ENCODE measurements around the gene ARHGEF40. TPM values are rescaled to one million over a fixed set of nuclear protein-coding genes. Genes with fewer than 3 reads are reported as not detected.

Gene ARHGEF40
- polyA plus RNA-seq, 1 experiment: 62.7 TPM

DNA sequence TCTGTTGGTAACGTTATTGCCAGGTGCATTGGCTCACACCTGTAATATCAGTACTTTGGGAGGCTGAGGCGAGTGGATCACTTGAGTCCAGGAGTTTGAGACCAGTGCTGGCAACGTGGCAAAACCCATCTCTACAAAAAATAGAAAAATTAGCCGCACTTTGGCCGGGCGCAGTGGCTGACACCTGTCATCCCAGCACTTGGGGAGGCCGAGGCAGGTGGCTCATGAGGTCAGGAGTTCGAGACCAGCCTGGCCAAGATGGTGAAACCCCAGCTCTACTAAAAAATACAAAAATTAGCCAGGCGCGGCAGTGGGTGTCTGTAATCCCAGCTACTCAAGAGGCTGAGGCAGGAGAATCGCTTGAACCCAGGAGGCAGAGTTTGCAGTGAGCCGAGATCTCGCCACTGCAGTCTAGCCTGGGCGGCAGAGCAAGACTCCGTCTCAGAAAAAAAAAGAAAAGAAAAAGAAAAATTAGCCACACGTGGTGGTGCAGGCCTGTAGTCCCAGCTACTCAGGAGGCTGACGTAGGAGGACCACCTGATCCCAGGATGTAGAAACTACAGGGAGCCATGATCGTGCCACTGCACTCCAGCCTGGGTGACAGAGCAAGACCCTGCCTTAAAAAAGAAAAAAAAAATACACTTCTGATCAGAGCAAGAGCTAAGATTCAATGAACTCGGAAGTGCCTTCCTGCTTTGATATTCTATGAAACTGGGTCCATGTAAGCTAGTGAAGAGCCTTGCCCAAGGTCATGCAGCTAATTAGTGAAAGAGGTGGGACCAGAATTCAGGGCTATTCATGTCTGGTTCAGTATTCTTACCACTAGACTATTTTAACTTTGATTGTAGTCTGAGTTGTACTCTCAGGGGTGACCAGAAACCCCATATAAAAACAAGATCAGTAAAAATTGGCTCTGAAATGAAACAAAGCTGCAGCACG is 16.7 kb upstream of the ARHGEF40 start:
- Histone ChIP-seq H3K36me3 (ENCODE audit: control insufficient read depth, insufficient read depth, low read length) (no peaks in the 10 kb centered on the region), H3K4me3 (ENCODE audit: low read depth, low read length) (no peak overlapping the region), H3K27me3 (ENCODE audit: control insufficient read depth, insufficient read depth, low read length) (no peaks in the 10 kb centered on the region)
- ChIA-PET POLR2A (no interaction called here), CTCF (interaction anchor here (1.4 to 1.7 kb wide), 3 partner anchors 39 to 82 kb away, joined by 4 to 6 read pairs (median 5); no protein-coding TSS in a partner anchor)
- no peak for DNase-seq (ENCODE audit: low read depth)
- TF ChIP-seq, protein P1, sequence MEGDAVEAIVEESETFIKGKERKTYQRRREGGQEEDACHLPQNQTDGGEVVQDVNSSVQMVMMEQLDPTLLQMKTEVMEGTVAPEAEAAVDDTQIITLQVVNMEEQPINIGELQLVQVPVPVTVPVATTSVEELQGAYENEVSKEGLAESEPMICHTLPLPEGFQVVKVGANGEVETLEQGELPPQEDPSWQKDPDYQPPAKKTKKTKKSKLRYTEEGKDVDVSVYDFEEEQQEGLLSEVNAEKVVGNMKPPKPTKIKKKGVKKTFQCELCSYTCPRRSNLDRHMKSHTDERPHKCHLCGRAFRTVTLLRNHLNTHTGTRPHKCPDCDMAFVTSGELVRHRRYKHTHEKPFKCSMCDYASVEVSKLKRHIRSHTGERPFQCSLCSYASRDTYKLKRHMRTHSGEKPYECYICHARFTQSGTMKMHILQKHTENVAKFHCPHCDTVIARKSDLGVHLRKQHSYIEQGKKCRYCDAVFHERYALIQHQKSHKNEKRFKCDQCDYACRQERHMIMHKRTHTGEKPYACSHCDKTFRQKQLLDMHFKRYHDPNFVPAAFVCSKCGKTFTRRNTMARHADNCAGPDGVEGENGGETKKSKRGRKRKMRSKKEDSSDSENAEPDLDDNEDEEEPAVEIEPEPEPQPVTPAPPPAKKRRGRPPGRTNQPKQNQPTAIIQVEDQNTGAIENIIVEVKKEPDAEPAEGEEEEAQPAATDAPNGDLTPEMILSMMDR (IDR thresholded peaks at IDR 0.05; ENCODE audit: insufficient read depth, low read depth, low read length): no peak

DNA sequence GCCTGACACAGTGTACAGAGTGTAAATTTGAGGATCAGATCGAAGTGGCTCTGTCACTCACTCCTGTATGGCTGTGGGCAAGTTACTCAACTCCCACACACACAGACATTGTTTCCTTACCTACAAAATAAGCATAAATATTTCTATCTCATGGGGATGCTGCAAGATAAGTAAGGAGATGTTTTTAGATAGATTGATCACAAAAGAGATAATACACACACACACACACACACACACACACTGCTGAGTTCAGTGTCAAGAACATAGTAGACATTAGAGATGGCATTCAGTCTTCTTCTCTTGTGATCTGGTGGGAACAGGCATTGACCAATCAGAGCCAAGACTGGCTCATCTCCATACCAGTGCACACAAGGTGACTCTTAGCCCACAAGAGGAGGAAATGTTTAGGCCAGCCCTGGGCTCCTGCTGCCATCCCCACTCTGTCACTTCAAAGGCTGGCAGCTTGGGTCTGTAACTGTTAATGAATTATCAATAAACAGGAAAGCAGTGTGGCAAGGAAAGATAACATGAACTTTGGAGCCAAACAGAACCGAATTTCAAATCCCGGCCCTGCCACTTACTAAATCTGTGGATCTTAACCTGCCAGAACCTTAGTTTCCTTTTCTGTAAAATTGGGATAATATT is 15.9 kb upstream of the ARHGEF40 start:
- ChIA-PET CTCF (interaction anchor here (1.4 to 1.7 kb wide), 3 partner anchors 40 to 83 kb away, joined by 4 to 6 read pairs (median 5); no protein-coding TSS in a partner anchor), POLR2A (no interaction called here)
- Histone ChIP-seq H3K36me3 (ENCODE audit: control insufficient read depth, insufficient read depth, low read length) (no peaks in the 10 kb centered on the region), H3K4me3 (ENCODE audit: low read depth, low read length) (no peak overlapping the region), H3K27me3 (ENCODE audit: control insufficient read depth, insufficient read depth, low read length) (no peaks in the 10 kb centered on the region)
- TF ChIP-seq, protein P1 (IDR thresholded peaks at IDR 0.05; ENCODE audit: insufficient read depth, low read depth, low read length): no peak
- no peak for DNase-seq (ENCODE audit: low read depth)

DNA sequence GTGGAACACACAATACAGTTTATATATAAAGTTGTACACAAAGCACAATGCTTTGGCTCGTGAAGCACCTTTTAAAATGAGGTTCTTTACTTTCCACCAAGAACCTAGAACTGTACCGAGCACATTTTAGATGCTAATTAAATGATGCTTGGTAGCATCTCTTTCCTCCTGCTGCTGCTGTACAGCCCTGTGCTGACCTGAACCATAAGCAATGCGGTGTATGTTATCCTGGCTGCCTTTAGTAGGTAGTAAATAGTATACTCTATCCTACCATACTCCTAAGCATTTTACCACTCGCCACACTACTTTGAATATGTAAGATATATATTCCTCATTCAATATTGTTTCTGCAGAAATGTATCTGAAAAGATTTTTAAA is 15.3 kb upstream of the ARHGEF40 start:
- H3K36me3 ChIP-seq (ENCODE audit: control insufficient read depth, insufficient read depth, low read length): no peaks in the 10 kb centered on the region
- ChIA-PET POLR2A (no interaction called here), CTCF (no interaction called here)
- no peak overlapping the region for H3K4me3 ChIP-seq (ENCODE audit: low read depth, low read length)
- no peak for DNase-seq (ENCODE audit: low read depth)
- TF ChIP-seq, protein P1 (IDR thresholded peaks at IDR 0.05; ENCODE audit: insufficient read depth, low read depth, low read length): no peak
- no peaks in the 10 kb centered on the region for H3K27me3 ChIP-seq (ENCODE audit: control insufficient read depth, insufficient read depth, low read length)

DNA sequence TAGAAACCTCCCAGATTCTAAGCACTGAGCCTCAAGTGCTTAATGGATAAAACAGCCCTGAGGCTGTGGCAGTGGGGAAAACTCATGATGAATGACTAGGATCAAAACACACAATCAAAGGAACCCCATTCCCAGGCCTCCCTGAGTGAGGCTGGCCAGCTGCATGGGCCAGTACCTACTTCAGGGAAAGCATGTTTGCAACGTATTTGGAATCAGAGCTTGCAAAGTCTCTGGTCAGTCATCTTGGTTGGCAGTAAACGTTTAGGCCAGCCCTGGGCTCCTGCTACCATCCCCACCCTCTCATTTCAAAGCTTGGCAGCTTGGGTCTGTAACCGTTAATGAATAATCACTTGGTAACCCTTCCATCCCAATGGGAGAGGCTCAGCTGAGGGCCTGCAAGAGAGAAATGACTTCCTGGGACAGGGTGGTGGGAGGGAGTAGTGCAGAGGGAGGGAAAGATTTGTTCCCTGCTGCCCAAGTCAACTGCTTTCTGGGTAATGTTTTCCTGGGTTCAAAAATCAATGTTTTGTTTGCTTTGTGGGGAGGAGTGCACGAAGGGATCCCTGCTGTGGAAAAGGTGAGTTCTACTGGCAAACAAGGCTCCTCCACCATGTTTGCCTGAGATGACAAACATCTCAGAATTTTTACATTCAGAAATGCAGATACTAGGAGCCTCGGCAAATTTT is 14.5 kb upstream of the ARHGEF40 start:
- Histone ChIP-seq H3K27me3 (ENCODE audit: control insufficient read depth, insufficient read depth, low read length) (no peaks in the 10 kb centered on the region), H3K4me3 (ENCODE audit: low read depth, low read length) (no peak overlapping the region), H3K36me3 (ENCODE audit: control insufficient read depth, insufficient read depth, low read length) (no peaks in the 10 kb centered on the region)
- POLR2A ChIA-PET: no interaction called here
- TF ChIP-seq, protein P1 (IDR thresholded peaks at IDR 0.05; ENCODE audit: insufficient read depth, low read depth, low read length): no peak
- CTCF ChIA-PET: interaction anchor here (0.7 to 3.3 kb wide), 5 partner anchors 11 to 48 kb away, joined by 3 to 18 read pairs (median 9); no protein-coding TSS in a partner anchor
- no peak for DNase-seq (ENCODE audit: low read depth)
